NCI-H446 treated with DMSO at 0.1 percent for 48 hours (cell line): ENCODE measurements around the gene SMAD2.
A peak's percentile ranks its signal among the peaks of the same experiment; 100 is the strongest.

ENCODE experiments used
- DNase-seq: peaks from one replicate; lab custom pipeline; 2025; lab: John Stamatoyannopoulos, UW

SMAD2 gene

DNA sequence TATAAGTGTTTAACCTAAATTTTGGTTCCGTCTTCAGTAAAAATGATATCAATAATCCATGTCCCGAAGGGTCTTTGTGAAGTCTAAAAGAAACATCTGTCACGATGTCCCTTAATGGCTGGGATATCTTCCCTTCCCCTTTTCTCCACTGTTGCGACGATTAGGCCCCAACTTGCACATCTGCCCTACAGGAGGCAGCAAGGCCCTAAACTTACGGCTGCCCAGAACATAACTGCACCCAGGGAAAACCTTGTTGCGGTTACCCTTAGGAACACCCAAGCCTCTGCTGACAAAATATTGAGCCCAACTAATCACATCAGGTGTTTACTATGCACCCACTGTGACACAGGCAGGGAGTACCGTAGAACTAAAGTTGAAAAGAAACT lies 1.3 kb upstream of the SMAD2 start:
- DNase-seq = no peak

DNA sequence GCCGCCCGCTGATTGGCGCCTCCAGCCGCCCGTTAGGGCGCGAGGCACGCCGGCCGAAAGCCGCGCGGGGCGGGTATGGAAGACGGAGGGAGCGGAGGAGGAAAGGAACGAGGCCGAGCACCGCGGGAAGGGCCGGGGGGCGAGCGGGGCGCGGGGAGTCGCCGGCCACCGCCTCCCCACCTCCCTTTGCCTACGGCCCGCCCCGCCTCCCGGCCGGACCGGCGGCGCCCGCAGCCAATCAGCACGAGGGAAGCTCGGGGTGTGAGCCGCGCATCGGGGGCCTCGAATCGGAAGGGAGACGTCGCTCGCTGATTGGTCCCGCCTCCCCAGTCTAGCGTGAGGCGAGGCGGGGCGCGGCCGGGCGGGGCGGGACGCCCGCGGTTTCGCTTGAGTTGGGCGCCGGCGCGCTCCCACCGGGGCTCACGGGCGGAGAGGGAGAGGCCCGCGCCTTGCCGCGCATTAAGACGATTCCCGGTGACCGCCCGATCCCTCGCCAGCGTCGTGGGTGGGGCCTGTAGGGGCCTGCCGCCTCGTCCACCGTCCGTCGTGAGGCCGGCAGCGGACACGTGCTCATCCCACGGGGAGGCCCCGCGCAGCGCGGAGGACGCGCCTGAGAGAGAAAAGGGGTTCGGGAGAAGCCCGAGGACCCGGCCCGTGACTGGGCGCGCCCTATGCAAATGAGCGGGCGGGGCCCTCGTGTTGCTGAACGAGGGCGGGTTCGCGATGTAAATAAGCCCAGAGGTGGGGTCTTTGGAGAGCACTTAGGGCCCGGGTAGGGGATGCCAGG lies 665 bp upstream of the SMAD2 start:
- DNase-seq = peak; percentile 91

DNA sequence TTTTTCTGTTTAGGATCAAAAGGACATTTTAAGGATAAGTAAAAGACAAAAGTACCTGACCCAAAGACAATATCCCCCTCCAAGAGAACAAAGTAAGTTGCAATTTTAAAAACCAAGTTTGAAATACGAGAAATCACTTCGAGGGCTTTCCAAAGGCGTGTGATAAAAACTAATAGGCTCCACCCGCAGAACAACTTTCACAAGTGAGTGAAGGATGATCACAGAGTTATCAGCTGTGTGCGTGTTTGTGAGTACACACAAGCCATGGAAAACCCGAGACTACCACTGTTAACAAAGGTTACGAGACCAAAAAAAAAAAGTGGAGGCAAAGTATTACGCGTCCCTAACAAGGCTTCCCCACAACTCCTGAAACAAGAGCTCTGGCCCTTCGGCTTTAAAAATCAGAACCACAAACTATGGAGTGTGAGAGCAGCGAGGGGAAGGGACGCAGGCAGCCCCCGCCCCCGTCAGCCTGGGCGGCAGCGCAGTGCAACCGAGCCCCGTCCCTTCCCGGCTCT lies 719 bp downstream of the SMAD2 start:
- DNase-seq = no peak

DNA sequence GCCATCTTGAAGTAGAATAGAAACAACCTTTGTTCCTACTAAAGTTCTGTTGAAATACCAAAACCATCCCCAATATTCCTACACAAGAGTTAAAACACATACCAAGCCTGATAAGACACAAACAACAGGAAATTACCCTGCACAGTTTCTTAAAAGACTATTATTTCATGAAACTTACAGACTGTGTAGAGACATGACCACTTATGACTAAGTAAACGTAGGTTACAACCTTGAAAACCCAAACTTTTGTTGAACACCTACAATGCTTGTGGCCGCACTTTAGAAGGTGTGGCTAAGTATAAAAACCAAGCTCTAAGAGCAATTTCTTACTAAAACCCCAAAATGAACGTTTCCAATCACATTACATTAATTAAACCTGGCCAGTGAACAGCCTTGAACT lies 2.0 kb downstream of the SMAD2 start:
- DNase-seq = no peak

DNA sequence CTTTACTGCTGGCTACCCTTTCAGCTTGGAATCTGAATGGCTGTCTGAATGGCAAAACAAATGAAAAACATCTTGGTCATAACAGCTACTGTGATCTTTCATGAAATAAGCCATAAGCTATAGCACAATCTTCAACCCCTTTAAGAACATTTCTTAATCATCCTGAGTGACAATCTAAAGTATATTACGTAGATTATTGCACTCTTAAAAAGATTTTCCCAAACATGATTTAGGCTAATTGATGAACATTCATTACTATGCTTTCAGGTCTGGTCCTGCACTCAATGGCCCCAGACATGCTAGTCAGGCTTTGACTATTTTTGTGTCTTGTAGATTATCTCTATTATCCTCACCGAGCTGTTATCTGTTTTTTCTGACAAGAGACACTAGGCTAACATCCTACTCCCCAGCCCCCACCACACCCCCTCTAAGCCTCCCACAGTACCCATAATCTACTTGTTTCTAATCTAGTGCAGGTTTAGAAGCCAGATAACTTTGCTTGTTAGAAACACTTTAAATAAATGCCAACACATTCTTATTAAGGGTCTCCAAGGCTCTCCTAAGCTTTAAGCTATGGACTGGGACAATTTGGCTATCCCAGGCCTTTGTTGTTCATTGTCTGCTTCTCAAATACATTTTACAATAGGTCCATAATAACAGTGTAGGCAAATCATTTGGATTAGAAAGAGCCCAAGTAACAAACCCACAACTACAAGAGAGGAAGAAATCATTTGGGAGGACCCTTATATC lies 4.2 kb downstream of the SMAD2 start:
- no peak for DNase-seq

DNA sequence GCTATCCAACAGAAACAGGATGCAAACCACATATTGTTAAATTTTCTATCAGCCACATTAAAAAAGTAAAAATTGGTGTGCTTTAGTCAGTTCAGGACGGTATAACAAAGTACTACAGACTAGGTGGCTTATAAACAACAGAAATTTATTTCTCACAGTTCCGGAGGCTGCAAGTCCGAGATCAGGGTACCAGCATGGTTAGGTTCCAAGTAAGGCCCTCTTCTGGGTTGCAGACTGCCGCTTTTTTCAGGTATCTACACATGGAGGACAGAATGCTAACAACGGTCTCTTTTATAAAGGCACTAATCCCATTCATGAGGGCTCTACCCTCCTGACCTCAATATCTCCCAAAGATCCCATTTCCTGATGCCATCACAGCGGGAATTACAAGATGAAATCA lies 10.5 kb downstream of the SMAD2 start:
- no peak for DNase-seq

DNA sequence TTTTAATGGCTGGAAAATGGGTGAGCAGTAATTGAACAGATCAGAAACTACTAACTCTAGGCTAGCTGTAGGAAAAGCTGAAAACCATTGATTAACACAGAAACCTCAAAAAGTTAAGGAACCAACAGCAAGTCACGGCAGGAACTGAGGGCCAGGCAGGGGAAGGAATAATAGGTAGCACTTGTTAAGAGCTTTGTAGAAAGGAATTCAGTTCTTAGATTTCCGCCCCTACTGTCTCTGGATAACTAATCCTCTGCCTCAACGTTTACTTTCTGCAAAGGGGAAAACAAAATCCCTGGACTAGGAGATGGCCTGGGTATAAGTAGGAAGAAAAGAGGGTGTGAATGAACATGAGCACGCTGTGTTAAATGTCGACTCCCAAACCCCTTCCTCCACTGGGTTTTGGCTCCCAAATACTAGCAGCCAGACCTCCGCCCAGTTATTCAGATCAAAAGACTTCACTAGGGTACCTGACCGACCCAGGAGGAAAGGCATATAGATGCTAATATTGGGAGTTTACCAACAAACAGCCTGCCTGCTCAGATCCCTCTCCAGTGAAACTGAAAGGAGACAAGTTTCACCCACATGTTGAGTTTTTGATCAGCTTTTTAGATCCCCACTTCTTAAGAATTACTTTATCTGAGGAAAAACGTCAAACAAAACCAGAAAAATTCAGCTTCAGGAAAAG lies 12.4 kb downstream of the SMAD2 start:
- DNase-seq = no peak

DNA sequence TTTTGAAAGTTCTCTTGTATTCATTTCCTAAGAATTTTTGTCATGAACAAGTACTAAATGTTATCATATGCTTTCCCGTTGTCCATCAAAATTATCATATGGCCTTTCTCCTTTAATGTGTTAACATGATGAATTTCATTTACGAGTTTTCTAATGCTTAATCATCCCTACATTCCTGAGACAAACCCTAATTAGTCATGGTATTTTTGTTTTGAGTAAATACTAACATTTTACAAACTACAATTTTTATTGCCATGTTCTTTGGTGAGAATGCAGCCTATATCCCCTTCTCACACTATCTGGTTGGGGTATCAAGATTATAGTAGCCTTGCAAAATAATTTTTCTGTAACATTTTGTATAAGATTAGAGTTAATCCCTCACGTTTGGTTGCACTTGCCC lies 14.5 kb downstream of the SMAD2 start:
- DNase-seq = no peak

DNA sequence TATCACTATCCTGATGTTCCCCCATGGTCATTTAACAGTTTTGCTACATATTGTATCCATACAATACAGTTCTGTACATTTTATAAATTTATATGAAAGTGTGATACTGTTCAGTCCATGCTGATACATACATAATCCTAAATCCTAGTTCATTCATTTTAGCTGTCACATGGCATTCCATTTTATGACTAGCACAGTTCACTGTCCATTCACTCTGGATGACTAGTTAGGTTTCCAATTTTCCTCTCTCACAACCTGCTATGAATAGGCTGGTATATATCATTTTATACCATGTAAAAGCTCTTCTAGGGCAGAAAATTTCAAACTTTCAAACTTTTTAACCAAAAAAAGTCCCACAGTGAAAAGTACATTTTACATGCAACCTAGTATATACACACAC lies 15.2 kb downstream of the SMAD2 start:
- DNase-seq = no peak

DNA sequence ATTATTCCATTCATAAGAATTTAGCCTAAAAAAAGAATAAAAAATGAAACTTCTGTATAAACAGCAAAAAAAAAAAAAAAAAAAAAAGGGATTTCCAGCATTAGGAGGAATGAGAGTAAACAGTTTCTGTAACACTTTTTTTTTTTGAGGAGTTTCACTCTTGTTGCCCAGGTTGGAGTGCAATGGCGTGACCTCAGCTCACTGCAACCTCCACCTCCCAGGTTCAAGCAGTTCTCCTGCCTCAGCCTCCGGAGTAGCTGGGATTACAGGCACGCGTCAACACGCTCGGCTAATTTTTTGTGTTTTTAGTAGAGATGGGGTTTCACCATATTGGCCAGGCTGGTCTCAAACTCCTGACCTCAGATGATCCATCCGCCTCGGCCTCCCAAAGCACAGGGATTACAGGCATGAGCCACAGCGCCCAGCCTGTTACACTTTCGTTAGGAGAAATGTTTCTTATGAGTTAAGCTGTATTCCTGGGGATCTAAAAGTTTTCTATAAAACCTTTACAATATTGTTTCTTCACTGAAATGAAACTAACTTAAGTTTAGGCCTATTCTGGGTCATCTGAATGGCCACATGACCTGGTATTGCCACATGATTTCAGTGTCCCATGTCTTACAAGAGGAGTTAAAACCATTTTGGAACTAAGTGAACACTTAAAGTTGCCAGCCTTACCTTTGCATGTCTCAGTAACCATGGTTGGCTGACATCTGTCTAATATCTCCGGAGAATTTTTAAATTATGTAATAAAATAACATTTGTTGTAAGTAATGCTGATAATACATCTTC lies 17.5 kb downstream of the SMAD2 start:
- no peak for DNase-seq

DNA sequence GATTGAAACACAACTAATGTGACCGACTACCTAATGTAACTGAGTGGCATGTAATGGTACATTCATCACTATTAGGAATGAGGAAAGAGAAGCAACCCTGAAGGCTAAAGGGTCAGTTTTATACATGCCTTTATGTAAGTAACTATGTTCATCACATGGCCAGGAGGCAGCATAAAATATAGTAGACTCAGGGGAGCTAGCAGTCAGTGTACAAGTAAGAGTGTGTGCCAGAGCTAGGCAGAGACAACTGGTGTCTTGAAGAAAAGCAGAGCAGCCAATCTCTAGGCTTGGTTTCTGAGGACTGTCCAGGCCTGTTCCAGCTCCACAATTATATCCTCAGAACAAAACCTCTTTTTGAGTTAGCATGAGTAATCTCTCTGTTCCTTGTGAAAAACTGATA lies 18.1 kb downstream of the SMAD2 start:
- no peak for DNase-seq

DNA sequence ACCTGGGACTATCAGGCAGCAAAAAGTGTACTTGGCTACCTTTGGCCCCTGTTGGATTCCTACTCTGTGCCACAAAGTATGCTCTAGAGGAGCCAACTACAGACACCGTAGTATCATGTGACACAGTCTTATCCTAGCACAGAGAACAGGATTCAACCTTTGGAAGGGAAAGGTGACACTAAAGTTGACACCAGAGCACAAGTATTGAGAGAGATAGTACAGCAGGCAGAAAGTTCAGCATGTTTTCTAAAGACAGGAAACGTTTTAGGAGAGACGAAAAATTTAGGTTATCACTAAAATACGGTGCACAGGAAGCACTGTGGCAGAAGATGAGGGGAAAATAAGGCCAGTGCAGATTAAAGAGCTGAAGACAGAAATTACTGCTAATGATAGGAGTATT lies 18.6 kb downstream of the SMAD2 start:
- DNase-seq = no peak

DNA sequence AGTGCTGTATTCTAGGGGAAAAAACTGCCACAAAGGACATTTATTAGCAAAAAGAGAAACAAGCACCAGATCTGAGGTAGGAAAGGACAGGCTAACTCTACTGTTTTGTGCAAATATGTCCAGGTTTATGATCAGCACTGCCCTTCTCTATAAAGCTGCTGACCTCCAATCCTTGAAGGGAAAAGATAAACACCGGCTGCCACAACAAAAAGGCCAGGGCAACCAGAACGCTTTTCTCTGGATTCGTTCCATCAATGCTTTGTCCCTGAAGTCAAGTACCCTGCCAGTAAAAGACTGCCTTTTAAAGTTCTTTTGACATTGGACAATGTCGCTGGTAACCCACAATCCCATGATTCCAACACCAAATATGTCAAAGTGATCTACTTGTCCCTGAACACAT lies 21.0 kb downstream of the SMAD2 start:
- no peak for DNase-seq

DNA sequence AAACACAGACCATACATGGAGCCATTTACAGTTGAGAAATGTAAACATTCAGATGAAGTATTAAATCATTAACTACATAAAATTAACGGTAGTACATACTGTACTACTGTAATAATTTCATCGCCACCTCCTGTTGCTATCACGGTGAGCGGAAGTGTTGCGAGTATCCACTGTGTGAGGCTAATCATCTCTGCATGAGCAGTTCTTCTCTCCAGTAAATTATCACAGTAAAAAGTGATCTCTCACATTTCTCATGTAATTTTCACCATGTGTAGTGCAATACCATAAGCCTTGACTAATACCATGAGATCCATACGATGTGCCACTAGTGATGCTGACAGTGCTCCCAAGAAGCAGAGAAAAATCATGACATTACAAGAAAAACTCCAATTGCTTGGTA lies 21.9 kb downstream of the SMAD2 start:
- no peak for DNase-seq

DNA sequence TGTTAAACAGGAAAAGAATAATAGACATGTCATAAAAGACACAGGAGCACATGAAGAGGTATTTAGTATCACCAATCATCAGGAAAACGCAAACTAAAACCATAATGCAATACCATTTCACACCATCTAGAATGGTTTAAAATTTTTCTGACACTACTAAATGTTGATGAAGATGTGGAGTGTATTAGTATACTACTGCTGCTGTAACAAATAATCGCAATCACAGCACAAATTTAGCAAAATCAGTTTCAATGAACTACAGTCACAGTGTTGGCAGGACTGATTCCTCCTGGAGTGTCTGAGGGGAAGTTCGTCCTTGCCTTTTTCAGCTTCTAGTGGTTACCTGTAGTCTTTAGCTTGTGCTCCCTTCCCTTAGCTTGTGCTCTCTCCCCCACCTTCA lies 24.1 kb downstream of the SMAD2 start:
- DNase-seq = no peak

DNA sequence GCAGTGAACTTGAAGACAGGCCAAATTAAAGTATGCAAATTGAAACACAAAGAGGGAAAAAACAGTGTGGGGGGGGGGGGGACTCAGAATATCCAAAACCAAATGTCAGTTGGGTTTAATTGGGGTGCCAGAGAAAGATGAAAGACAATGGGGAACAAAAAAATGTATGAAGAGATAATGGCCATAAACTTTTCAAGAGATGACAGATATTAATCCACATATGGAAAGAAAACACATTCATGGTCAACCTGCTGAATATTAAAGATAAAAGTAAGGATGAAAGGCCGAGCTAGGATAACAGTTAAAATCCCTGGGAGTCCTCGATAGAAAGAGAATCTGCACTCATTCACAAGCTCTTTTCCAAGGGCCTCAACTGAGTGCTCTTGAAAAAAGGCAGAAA lies 26.6 kb downstream of the SMAD2 start:
- DNase-seq = no peak

DNA sequence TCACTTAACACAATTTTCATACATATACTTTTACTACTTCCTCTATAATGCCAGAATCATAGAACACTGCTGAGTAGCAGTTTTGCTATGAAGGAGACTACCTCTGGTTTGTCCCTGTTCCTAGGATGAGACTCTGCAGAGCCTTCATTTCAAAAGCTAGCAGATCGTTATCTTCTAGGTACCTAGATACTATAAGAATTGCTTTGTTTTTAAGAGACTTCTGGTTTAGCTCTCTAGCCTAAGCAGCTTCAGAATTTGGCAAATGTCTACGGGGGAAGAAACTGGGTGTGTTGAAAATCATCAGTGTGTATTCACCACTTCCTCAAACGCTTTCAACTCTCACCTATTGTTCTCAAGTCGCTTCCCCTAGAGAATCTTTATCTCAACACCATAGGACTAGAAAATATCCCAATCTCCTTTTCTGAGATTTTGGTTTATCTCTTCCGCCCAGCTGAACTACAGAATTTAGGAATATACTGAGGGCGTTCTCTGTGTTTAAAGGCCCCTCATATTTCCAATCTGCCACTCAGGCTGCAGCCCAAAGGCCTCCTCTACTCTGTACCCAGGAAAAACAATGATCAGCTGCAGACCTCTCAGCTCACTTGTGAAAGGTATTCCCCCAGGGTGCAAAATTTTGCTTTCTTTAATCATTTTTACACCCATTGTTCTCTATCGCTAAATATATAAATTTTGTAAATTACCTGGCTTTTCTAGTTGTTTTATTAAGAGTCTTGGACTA lies 28.7 kb downstream of the SMAD2 start:
- DNase-seq = no peak

DNA sequence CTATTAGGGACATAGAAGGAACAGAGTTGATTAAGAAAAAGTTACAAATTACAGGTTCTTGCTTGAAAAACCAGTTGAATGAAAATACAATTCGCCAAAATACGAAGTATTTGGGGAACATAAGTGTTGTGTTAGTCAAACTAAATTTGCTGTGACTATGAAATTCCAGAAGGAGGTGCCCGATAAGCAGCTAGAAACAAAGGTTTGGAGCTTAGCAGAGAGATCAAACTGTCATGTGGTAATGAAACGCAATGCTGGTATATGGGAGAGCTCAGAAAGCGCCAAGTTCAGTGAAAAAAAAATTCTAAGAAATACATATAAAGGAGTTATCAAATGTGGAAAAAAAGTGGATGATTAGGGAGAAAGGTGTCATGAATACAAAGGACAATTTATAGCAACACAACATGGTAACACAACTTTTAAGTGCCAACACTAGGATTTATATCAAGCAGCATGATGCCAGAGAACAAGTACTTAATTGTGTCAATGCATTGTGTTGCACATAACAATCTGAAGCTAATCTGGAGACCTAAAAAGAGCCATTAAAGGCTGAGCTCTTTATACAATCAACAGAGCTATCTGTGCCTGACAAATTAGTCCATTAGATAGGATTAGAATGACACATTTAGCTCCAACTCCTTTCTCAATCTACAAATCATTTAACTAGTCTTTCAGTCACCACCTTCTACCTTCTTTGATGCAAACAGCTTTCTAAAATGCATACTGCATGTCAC lies 31.2 kb downstream of the SMAD2 start:
- DNase-seq = no peak

DNA sequence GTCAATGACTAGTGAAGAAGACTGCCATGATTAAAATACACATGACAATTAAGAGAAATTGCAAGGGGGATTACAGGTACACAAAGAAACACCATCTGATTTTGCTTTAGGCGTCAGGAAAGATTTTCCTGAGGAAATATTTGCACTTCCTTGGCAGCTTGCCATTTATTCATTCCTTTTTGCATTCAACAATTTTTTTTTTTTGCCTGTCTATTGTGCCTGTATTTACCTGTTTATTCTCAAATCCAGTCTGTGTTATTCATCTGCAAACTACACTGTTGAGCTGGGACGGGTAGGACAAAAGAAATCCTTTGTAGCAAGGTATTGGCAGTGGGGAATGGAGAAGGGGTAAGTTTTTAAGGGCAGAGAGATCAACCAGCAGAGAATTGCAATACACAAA lies 31.8 kb downstream of the SMAD2 start:
- DNase-seq = no peak

DNA sequence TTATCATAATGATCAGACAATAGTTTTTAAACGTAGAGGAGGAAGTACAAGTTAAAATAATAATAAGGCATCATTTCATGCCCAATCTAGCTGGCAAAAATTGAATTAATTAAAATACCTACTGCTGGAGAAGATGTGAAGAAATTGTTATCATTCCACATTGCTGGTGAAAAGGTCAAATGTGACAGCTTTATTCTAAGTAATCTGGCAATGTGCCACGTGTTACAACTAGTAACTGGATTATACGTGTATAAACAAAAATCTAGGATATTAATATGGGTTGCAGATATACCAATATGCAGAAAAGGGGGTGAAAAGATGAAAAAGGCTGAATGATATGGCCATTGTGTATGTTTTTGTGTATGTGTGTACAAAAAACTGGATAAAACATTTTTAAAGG lies 32.4 kb downstream of the SMAD2 start:
- DNase-seq = no peak
